Measurements from ENCODE around the gene SEC23B.

- TF ChIP-seq CTCF (IDR thresholded peaks at IDR 0.05) (no peak), POLR2A (IDR thresholded peaks at IDR 0.05) (no peak)
Measured at GRCh38 chr20:18466574-18466893, 41.2 kb upstream of the SEC23B start.

All from lower leg skin (tissue), 3 donors.